Ectodermal cell (in vitro differentiated cells): Measurements from ENCODE around the gene ABTB1.
"Not testable (repeated sequence)": the region's sequence is repeated elsewhere in the genome, so short reads cannot be mapped to it uniquely, and the experiment has no call there.

Experiments used
- H3K27ac ChIP-seq: 2 replicates; pipeline ENCODE4 v1.7.0; 2013; ENCODE audit warnings: mild to moderate bottlenecking, low read depth, low read length; ENCODE audit not compliant: insufficient read depth, poor library complexity, severe bottlenecking
- H3K27me3 ChIP-seq: 2 replicates; pipeline ENCODE4 v1.7.0; 2013; ENCODE audit warnings: mild to moderate bottlenecking, low read length; ENCODE audit not compliant: insufficient read depth, control insufficient read depth, poor library complexity, severe bottlenecking
- H3K36me3 ChIP-seq: one replicate; pipeline ENCODE4 v1.7.0; 2013; ENCODE audit warnings: low read length; ENCODE audit not compliant: control insufficient read depth, insufficient read depth
- H3K4me1 ChIP-seq: one replicate; pipeline ENCODE4 v1.7.0; 2013; ENCODE audit warnings: low read length; ENCODE audit not compliant: control insufficient read depth, insufficient read depth
- H3K4me3 ChIP-seq: 2 replicates; pipeline ENCODE4 v1.7.0; 2013; ENCODE audit warnings: low read depth, low read length, control low read depth; ENCODE audit not compliant: insufficient read depth
- H3K9me3 ChIP-seq: 2 replicates; pipeline ENCODE4 v1.7.0; 2013; ENCODE audit warnings: mild to moderate bottlenecking, low read length, moderate library complexity; ENCODE audit not compliant: control insufficient read depth
- WGBS, 2 experiments: methylation state at CpG; one replicate each; pipeline ENCODE4 v1.1.7; 2013; ENCODE audit warnings: missing lambda C conversion rate in 2 of 2; 5-methylcytosine and 5-hydroxymethylcytosine counted together

ABTB1 gene

GRCh38 chr3:127678611-127679533, 6.1 kb downstream of the ABTB1 start:
- Histone ChIP-seq H3K36me3 (no peaks in the 10 kb centered on the region), H3K27me3 (peaks cover 10% of the 10 kb centered on the region), H3K9me3 (no peaks in the 10 kb centered on the region), H3K4me3 (no peak overlapping the region), H3K27ac (no peak overlapping the region), H3K4me1 (peaks cover under 1% of the 10 kb centered on the region)
- 90% methylated on average over 12 of the region's 12 CpGs for WGBS, 2 experiments

DNA sequence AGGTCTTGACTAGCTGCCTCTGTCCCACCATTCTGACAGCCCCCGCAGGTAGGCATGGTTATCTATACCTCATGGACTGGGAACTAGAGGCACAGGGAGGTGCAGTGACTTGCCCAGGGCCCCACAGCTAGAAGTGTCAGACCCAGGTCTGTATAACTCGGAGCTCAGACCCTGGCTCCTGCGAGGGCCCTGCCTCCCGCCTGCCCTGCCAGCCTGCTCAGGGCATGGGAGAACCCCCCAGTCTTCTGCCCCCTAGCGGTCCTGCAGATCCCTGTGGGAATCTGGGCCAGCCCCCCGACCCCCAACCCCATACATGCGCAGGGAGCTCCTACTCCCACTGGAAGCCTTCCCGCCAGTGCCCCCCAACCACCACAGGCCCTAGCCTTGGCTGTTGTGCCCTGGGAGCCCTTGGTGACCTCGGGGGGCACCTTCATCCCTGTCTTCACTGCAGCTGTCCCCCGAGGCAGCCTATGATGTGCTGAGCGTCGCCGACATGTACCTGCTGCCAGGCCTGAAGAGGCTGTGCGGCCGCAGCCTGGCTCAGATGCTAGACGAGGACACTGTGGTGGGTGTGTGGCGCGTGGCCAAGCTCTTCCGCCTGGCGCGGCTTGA, 6.9 kb downstream of the ABTB1 start:
- Histone ChIP-seq H3K27me3 (peaks cover 4% of the 10 kb centered on the region), H3K27ac (no peak overlapping the region), H3K4me1 (no peaks in the 10 kb centered on the region), H3K9me3 (no peaks in the 10 kb centered on the region), H3K4me3 (no peak overlapping the region), H3K36me3 (no peaks in the 10 kb centered on the region)
- 88 to 89% methylated on average over 21 of the region's 21 CpGs for WGBS, 2 experiments

DNA sequence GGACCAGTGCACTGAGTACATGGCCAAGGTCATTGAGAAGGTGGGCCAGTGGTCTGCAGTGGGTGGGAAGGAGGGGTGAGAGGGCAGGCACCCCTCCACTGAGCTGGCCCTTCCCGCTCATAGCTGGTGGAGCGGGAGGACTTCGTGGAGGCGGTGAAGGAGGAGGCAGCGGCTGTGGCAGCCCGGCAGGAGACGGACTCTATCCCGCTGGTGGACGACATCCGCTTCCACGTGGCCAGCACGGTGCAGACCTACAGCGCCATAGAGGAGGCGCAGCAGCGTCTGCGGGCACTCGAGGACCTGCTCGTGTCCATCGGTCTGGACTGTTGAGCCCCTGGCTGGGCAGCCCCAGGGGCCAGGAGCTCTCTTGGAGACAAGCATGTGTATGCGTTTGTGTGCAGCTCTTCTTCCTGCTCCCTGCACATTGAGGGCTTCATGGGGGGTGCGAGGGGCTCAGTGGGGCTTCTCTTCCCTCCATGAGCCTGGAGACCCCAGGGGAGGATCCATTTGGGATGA, 7.5 kb downstream of the ABTB1 start:
- Histone ChIP-seq H3K9me3 (no peaks in the 10 kb centered on the region), H3K27ac (no peak overlapping the region), H3K4me1 (no peaks in the 10 kb centered on the region), H3K36me3 (no peaks in the 10 kb centered on the region), H3K4me3 (no peak overlapping the region), H3K27me3 (no peaks in the 10 kb centered on the region)
- WGBS, 2 experiments, result 94 to 96% methylated on average over 21 of the region's 21 CpGs

DNA sequence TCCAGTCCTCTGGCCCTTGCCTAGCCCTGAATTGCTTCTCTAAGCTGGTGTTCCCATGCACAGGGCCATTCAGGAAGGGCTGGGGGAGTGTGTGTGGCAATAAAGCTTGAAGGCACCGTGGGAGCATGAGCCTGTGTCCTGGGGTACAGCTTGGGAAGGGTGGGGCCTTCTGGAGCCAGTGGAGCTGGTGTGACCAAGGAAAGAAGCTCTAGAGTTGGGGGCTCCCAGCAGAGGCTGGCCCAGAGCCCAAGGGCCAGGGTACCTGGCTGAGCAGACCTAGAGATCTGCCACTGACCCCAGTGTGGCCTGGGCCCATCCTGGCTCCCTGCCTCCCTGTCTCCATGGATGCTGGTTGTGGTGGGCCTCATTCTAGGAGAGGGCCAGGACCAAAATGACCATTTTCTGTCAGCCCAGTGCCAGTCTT, 8.1 kb downstream of the ABTB1 start:
- Histone ChIP-seq H3K9me3 (no peaks in the 10 kb centered on the region), H3K36me3 (no peaks in the 10 kb centered on the region), H3K4me3 (no peak overlapping the region), H3K27me3 (no peaks in the 10 kb centered on the region), H3K27ac (no peak overlapping the region), H3K4me1 (no peaks in the 10 kb centered on the region)
- 93 to 95% methylated on average over 1 of the region's 1 CpG for WGBS, 2 experiments

GRCh38 chr3:127682175-127682554, 9.4 kb downstream of the ABTB1 start:
- H3K4me3 ChIP-seq, H3K27ac ChIP-seq, H3K36me3 ChIP-seq, H3K4me1 ChIP-seq, H3K27me3 ChIP-seq, H3K9me3 ChIP-seq: not testable (repeated sequence)
- 91 to 93% methylated on average over 6 of the region's 6 CpGs for WGBS, 2 experiments

DNA sequence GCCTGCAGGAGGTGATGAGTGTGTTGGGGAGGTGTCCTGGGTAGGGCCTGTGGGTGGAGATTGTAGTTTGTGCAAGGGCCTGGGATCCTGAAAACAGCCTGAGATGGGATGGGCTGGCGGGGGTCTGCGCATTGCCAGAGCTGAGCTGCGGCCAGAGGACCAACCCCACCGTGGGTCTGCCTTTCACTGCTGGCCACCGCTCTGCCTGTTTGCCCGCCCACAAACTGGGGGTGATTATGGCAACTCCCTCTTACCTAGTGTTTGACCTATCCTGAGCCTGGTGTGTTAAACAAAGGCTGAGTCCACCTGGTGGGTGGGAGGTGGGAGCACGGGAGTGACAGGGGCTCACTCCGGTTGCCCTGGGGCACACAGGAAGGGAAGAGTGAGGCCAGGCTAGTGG, 9.8 kb downstream of the ABTB1 start:
- Histone ChIP-seq H3K27ac (no peak overlapping the region), H3K9me3 (no peaks in the 10 kb centered on the region), H3K27me3 (no peaks in the 10 kb centered on the region), H3K36me3 (no peaks in the 10 kb centered on the region), H3K4me1 (no peaks in the 10 kb centered on the region), H3K4me3 (no peak overlapping the region)
- 77 to 79% methylated on average over 8 of the region's 8 CpGs for WGBS, 2 experiments

DNA sequence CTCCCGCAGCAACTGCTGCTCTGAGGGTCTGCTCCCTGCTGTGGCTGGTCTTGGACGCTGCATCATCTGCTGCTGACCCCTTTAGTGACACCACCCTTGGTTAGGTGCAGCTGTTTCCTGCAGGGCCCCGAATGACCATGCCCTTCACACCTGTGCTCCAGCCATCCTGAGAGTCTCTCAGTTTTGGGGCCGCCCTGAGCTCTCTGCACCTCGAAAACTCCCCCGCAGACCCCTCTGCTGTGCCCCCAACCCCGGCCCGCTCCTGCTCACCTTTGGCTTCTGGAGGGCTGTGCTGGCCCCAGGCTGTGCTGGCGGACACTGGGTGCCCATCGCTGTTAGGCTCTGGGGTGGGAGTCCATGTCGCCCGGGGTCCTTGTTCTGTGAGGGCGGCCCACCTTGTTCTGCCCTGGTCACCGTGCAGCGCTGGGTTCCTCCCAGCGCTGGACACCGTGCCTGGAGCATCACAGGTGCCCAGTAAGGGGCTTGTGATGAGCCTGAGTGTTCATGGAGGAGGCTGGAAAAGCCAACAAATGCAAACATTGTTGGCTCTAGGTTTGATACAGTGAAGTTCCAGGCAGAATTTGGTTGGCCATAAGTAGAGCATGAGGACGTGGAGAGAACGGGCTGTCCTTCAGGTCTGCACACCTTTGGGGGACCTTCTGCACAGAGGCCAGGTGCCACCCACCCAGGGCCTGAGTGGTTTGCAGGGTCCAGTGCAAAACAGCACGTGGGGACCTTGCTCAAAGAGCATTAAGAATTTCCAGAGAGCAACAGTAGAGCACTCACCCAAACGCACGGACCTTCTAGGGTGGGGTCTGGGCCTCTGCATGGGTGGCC, 12.3 kb downstream of the ABTB1 start:
- H3K27ac ChIP-seq, result no peak overlapping the region
- H3K9me3 ChIP-seq, result no peaks in the 10 kb centered on the region
- H3K4me3 ChIP-seq, result no peak overlapping the region
- peaks cover 22% of the 10 kb centered on the region for H3K4me1 ChIP-seq
- 90 to 91% methylated on average over 22 of the region's 22 CpGs for WGBS, 2 experiments
- H3K27me3 ChIP-seq, result no peaks in the 10 kb centered on the region
- no peaks in the 10 kb centered on the region for H3K36me3 ChIP-seq

GRCh38 chr3:127685708-127686511, 13.2 kb downstream of the ABTB1 start:
- WGBS, 2 experiments, result 91 to 93% methylated on average over 4 of the region's 4 CpGs
- Histone ChIP-seq H3K36me3 (no peaks in the 10 kb centered on the region), H3K27me3 (no peaks in the 10 kb centered on the region), H3K27ac (no peak overlapping the region), H3K9me3 (no peaks in the 10 kb centered on the region), H3K4me3 (no peak overlapping the region), H3K4me1 (peaks cover 28% of the 10 kb centered on the region)

DNA sequence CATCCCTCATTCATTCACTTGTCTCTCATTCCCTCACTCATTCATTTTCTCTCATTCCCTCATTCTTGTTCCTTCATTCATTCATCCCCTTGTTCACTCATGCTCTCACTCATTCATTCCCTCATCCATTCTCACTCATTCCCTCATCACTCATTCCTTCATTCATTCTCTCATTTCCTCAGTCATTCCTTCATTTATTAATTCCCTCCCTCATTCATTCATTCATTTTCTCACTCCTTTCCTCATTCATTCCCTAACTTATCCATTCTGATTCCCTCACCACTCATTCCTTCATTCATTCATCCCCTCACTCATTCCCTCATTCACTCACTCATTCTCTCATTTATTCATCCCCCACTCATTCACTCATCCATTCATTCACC, 13.8 kb downstream of the ABTB1 start:
- H3K27ac ChIP-seq, result no peak overlapping the region
- H3K4me1 ChIP-seq, result peaks cover 28% of the 10 kb centered on the region
- H3K36me3 ChIP-seq, result no peaks in the 10 kb centered on the region
- H3K9me3 ChIP-seq, result no peaks in the 10 kb centered on the region
- no peaks in the 10 kb centered on the region for H3K27me3 ChIP-seq
- H3K4me3 ChIP-seq, result no peak overlapping the region
